HepG2 (cell line): ENCODE results near the gene ATP2B2. TPM values are rescaled to one million over a fixed set of nuclear protein-coding genes. Genes with fewer than 3 reads are reported as not detected.

Source experiments
- ATAC-seq: fragments of 200-7000 bp; cut with Tn5 transposase; 3 replicates; pipeline ENCODE4 v1.9.1; 2020; ENCODE audit warnings: mild to moderate bottlenecking, moderate library complexity
- BruUV-seq: library from RNA; stranded (reverse); fragments of 400-500 nt; replicated peaks from 2 replicates; lab custom pipeline; 2021; lab: Mats Ljungman, UMichigan
- CTCF ChIA-PET: fragments of 300-600 bp; formaldehyde crosslinking; extraction: SDS; loops from one replicate; lab custom pipeline; 2021; ENCODE audit warnings: low total read pairs, inconsistent platforms, low intra/inter-chr PET ratio; lab: Yijun Ruan, JAX
- POLR2A ChIA-PET: fragments of 350-600 bp; sonication (Branson Sonifier 250); formaldehyde crosslinking; loops from one replicate; lab custom pipeline; 2020; ENCODE audit warnings: antibody characterized with exemption, inconsistent platforms; lab: Yijun Ruan, JAX
- DNase-seq: peaks from one replicate; pipeline ENCODE4 v3.0.0-alpha.2; 2015; ENCODE audit warnings: low spot score
- FAIRE-seq: peaks from 3 replicates; lab custom pipeline; 2011; peaks lifted over from hg19 to GRCh38; lab: Jason Lieb, UNC
- H2AFZ ChIP-seq: one replicate; pipeline ENCODE4 v1.6.1; 2011; ENCODE audit warnings: low read length, inconsistent platforms
- H3K27ac ChIP-seq: fragments of 300-600 bp; 3 replicates; pipeline ENCODE4 v1.8.0; 2011; ENCODE audit warnings: mixed run types, mild to moderate bottlenecking, mixed read lengths, low read length, inconsistent platforms; ENCODE audit not compliant: insufficient read depth; ENCODE audit errors: extremely low read length
- H3K27me3 ChIP-seq, 2 experiments: fragments of 200-600 bp in 1 of 2; 2 replicates in 1 of 2; 3 replicates in 1 of 2; pipeline versions ENCODE4 v1.6.0 to v1.8.0; 2011; ENCODE audit warnings: low read length in 2 of 2, mild to moderate bottlenecking in 2 of 2, moderate library complexity in 2 of 2, inconsistent platforms in 1 of 2; ENCODE audit not compliant: insufficient read depth in 2 of 2, control insufficient read depth in 1 of 2
- H3K36me3 ChIP-seq, 2 experiments: fragments of 200-600 bp in 1 of 2; replicated peaks in 1 of 2; 2 replicates in 1 of 2; 3 replicates in 1 of 2; pipeline versions ENCODE4 v1.5.1 to v1.8.0; 2011; ENCODE audit warnings: low read length in 2 of 2, inconsistent platforms in 1 of 2; ENCODE audit not compliant: insufficient read depth in 2 of 2, control insufficient read depth in 1 of 2
- H3K4me1 ChIP-seq: 2 replicates; pipeline ENCODE4 v1.5.1; 2012; ENCODE audit warnings: low read length, inconsistent platforms; ENCODE audit not compliant: insufficient read depth
- H3K4me2 ChIP-seq: 2 replicates; pipeline ENCODE4 v1.6.0; 2011; ENCODE audit warnings: low read depth, low read length, inconsistent platforms
- H3K4me3 ChIP-seq, 3 experiments: fragments of 200-600 bp in 1 of 3; sonication (generic), shearing (Covaris generic) in 1 of 3; replicated peaks in 1 of 3; 2 replicates each; pipeline ENCODE4 v1.5.1; 2011 to 2016; ENCODE audit warnings: low read length in 3 of 3, inconsistent platforms in 2 of 3, low read depth in 2 of 3, mild to moderate bottlenecking in 2 of 3, control low read depth in 1 of 3, mixed read lengths in 1 of 3; ENCODE audit not compliant: insufficient read depth in 1 of 3
- H3K79me2 ChIP-seq: one replicate; pipeline ENCODE4 v1.6.1; 2011; ENCODE audit warnings: low read length, inconsistent platforms; ENCODE audit not compliant: insufficient read depth
- H3K9ac ChIP-seq: 2 replicates; pipeline ENCODE4 v1.6.0; 2011; ENCODE audit warnings: mild to moderate bottlenecking, low read depth, low read length, inconsistent platforms; ENCODE audit not compliant: insufficient read depth
- H3K9me3 ChIP-seq: 2 replicates; pipeline ENCODE4 v1.5.1; 2012; ENCODE audit warnings: mild to moderate bottlenecking, low read length
- H4K20me1 ChIP-seq: 2 replicates; pipeline ENCODE4 v1.6.0; 2011; ENCODE audit warnings: inconsistent platforms, mild to moderate bottlenecking, low read length, moderate library complexity; ENCODE audit not compliant: insufficient read depth
- CC2D1A ChIP-seq: sonication (generic); formaldehyde crosslinking; IDR thresholded peaks from 2 replicates; pipeline ENCODE4 v1.8.1; 2023; ENCODE audit warnings: mild to moderate bottlenecking, missing genetic modification reagents
- FOXJ3 ChIP-seq: sonication (generic); formaldehyde crosslinking; IDR thresholded peaks from 2 replicates; pipeline ENCODE4 v1.4.0; 2020; ENCODE audit warnings: missing genetic modification reagents, mild to moderate bottlenecking, borderline replicate concordance
- HES4 ChIP-seq: sonication (generic); formaldehyde crosslinking; IDR thresholded peaks from 2 replicates; pipeline ENCODE4 v1.9.0; 2021; ENCODE audit warnings: mild to moderate bottlenecking, missing genetic modification reagents, borderline replicate concordance
- HMGA1 ChIP-seq: sonication (generic); formaldehyde crosslinking; conservative IDR thresholded peaks from 2 replicates; pipeline ENCODE4 v1.4.0; 2020; ENCODE audit warnings: missing genetic modification reagents
- NAIF1 ChIP-seq: sonication (generic); formaldehyde crosslinking; IDR thresholded peaks from 2 replicates; pipeline ENCODE4 v1.5.0; 2020; ENCODE audit warnings: mild to moderate bottlenecking, missing genetic modification reagents, borderline replicate concordance
- SRSF9 ChIP-seq: fragments of 200-400 bp; formaldehyde crosslinking; IDR thresholded peaks from 2 replicates; pipeline ENCODE4 v1.6.1; 2018; ENCODE audit warnings: borderline replicate concordance, mild to moderate bottlenecking, low read depth, low read length; ENCODE audit not compliant: insufficient read depth, poor library complexity, severe bottlenecking
- STAG1 ChIP-seq: sonication (generic); formaldehyde crosslinking; IDR thresholded peaks from 2 replicates; pipeline ENCODE4 v1.4.0; 2020; ENCODE audit warnings: missing genetic modification reagents
- ZBTB8A ChIP-seq: sonication (generic); formaldehyde crosslinking; IDR thresholded peaks from 2 replicates; pipeline ENCODE4 v1.4.0; 2020; ENCODE audit warnings: mild to moderate bottlenecking, low read depth, missing genetic modification reagents, borderline replicate concordance
- ZFP36L1 ChIP-seq: sonication (generic); formaldehyde crosslinking; IDR thresholded peaks from 2 replicates; pipeline ENCODE4 v1.8.0; 2022; ENCODE audit warnings: mild to moderate bottlenecking, missing genetic modification reagents, moderate library complexity
- ZNF33A ChIP-seq: sonication (generic); formaldehyde crosslinking; IDR thresholded peaks from 2 replicates; pipeline ENCODE4 v1.5.1; 2020; ENCODE audit warnings: missing genetic modification reagents, mild to moderate bottlenecking, moderate library complexity, borderline replicate concordance
- ZNF724P ChIP-seq: sonication (generic); formaldehyde crosslinking; IDR thresholded peaks from 2 replicates; pipeline ENCODE4 v1.8.0; 2022; ENCODE audit warnings: missing genetic modification reagents, borderline replicate concordance
- ZNF766 ChIP-seq: sonication (generic); formaldehyde crosslinking; IDR thresholded peaks from 2 replicates; pipeline ENCODE4 v1.5.0; 2020; ENCODE audit warnings: missing genetic modification reagents, borderline replicate concordance
- ZNF883 ChIP-seq: sonication (generic); formaldehyde crosslinking; IDR thresholded peaks from 2 replicates; pipeline ENCODE4 v1.5.1; 2020; ENCODE audit warnings: mild to moderate bottlenecking, missing genetic modification reagents; ENCODE audit errors: not compliant biosample characterization
- WGBS: methylation state at CpG from one replicate; pipeline ENCODE4 v1.1.6; 2017; ENCODE audit warnings: low lambda C conversion rate; 5-methylcytosine and 5-hydroxymethylcytosine counted together
- in situ Hi-C: cut with HindIII; loops from 2 replicates; pipeline ENCODE4 v1.10.0; 2017; ENCODE audit warnings: low pct_unique_long_range_greater_than_20kb; ENCODE audit not compliant: extremely low pct_ligation_motif_present
- intact Hi-C: fragments of 100-400 bp; cut with micrococcal nuclease; formaldehyde crosslinking; loops from one replicate; pipeline ENCODE4 v1.10.0; 2022; ENCODE audit not compliant: unreplicated experiment
- polyA plus RNA-seq, 8 experiments: library from polyadenylated mRNA; depleted of rRNA in 3 of 8; stranded (reverse) in 7 of 8; unstranded in 1 of 8; fragments of >200 nt; fragmentation: Illumina TruSeq in 4 of 8; extraction: Trizol in 4 of 8; gene quantifications; 2 replicates each; pipeline versions ENCODE4 v1.2.1 to v1.2.3, GENCODE V29; 2011 to 2016; ENCODE audit warnings: low read depth in 4 of 8, missing spikeins in 1 of 8, mixed read lengths in 1 of 8; ENCODE audit not compliant: insufficient read depth in 1 of 8
- total RNA-seq, 5 experiments: library from RNA; depleted of rRNA; stranded (reverse); fragments of >200 nt; fragmentation: Illumina TruSeq; extraction: Trizol; gene quantifications; 2 replicates each; pipeline ENCODE4 v1.2.3, GENCODE V29; 2016; ENCODE audit warnings: low read depth in 1 of 5
- TF ChIP-seq, protein P1 (sequence below): sonication (generic); formaldehyde crosslinking; IDR thresholded peaks from 2 replicates; pipeline ENCODE4 v1.4.0; 2020; ENCODE audit warnings: mild to moderate bottlenecking, missing genetic modification reagents
- TF ChIP-seq, protein P2 (sequence below): sonication (generic); formaldehyde crosslinking; IDR thresholded peaks from 2 replicates; pipeline ENCODE4 v1.8.1; 2023; ENCODE audit warnings: mild to moderate bottlenecking, missing genetic modification reagents

ATP2B2 gene
- total and polyA plus RNA-seq, 2 of the 13 experiments (the other 11 are each of a cell fraction or from before 2014, with no cell fraction given), result 1.5 to 2.3 TPM

DNA sequence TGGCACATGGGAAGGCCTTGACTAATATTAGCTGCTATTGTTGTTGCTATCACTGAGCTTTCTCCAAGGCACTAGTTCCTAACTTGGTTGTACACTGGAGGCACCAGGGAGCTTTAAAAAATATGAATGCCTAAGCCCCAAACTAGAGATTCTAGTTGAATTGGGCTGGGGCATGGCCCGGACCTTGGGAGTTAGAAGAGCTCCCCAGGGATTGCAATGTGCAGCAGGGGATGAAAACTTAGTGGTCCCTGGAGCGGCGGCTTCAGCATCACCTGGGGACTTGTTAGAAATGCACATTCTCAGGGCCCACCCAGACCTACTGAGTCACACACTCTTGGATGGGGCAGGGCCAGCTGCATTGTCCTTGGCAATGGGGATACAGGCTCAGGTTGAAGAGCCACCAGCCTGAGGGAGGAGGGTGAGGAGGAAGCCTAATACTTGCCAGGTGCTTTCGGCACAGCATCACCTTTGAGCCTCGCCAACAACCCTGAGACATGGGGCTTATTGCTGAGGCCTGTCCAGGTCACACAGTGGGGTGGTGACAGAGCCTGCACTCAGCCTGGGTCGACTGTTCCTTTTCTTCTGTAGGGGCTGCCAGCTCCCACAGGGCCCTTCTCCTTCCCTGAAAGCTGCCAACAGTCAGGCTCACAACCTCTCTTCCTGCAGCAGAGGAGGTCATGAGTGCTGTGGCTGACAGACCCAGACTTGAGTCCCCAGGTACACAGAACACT lies 84.5 kb downstream of the ATP2B2 start:
- Histone ChIP-seq H3K4me3 (no peak overlapping the region), H4K20me1 (no peaks in the 10 kb centered on the region), H2AFZ (no peak overlapping the region), H3K4me1 (no peaks in the 10 kb centered on the region), H3K9ac (no peak overlapping the region), H3K36me3 (no peaks in the 10 kb centered on the region), H3K27ac (no peak overlapping the region), H3K79me2 (no peaks in the 10 kb centered on the region), H3K9me3 (no peaks in the 10 kb centered on the region), H3K27me3 (no peaks in the 10 kb centered on the region), H3K4me2 (no peak overlapping the region)
- DNase-seq (no peak), ATAC-seq (no peak; the same call in 2 of the 3 replicates), FAIRE-seq (no peak)
- ChIA-PET POLR2A (no interaction called here), CTCF (no interaction called here)
- no TSS peak for BruUV-seq
- WGBS, result 68% methylated on average over 3 of the region's 6 CpGs
- TF ChIP-seq STAG1 (no peak), ZNF724P (CRISPR knock-in tag) (no peak), ZNF883 (no peak), SRSF9 (no peak), ZFP36L1 (no peak), ZNF766 (CRISPR knock-in tag) (no peak), FOXJ3 (CRISPR knock-in tag) (no peak), HES4 (CRISPR knock-in tag) (no peak), CC2D1A (CRISPR knock-in tag) (no peak), ZBTB8A (CRISPR knock-in tag) (no peak), ZNF33A (CRISPR knock-in tag) (no peak), HMGA1 (no peak), NAIF1 (CRISPR knock-in tag) (no peak)
- TF ChIP-seq, protein P1, sequence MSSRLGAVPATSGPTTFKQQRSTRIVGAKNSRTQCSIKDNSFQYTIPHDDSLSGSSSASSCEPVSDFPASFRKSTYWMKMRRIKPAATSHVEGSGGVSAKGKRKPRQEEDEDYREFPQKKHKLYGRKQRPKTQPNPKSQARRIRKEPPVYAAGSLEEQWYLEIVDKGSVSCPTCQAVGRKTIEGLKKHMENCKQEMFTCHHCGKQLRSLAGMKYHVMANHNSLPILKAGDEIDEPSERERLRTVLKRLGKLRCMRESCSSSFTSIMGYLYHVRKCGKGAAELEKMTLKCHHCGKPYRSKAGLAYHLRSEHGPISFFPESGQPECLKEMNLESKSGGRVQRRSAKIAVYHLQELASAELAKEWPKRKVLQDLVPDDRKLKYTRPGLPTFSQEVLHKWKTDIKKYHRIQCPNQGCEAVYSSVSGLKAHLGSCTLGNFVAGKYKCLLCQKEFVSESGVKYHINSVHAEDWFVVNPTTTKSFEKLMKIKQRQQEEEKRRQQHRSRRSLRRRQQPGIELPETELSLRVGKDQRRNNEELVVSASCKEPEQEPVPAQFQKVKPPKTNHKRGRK (CRISPR knock-in tag), result no peak
- TF ChIP-seq, protein P2, sequence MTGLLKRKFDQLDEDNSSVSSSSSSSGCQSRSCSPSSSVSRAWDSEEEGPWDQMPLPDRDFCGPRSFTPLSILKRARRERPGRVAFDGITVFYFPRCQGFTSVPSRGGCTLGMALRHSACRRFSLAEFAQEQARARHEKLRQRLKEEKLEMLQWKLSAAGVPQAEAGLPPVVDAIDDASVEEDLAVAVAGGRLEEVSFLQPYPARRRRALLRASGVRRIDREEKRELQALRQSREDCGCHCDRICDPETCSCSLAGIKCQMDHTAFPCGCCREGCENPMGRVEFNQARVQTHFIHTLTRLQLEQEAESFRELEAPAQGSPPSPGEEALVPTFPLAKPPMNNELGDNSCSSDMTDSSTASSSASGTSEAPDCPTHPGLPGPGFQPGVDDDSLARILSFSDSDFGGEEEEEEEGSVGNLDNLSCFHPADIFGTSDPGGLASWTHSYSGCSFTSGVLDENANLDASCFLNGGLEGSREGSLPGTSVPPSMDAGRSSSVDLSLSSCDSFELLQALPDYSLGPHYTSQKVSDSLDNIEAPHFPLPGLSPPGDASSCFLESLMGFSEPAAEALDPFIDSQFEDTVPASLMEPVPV (CRISPR knock-in tag), result no peak
- intact Hi-C loops, result no loop called here
- in situ Hi-C loops, result no loop called here
